Measurements from ENCODE around the gene CRYL1.
A peak's percentile ranks its signal among the peaks of the same experiment; 100 is the strongest.

CRYL1 gene

DNA sequence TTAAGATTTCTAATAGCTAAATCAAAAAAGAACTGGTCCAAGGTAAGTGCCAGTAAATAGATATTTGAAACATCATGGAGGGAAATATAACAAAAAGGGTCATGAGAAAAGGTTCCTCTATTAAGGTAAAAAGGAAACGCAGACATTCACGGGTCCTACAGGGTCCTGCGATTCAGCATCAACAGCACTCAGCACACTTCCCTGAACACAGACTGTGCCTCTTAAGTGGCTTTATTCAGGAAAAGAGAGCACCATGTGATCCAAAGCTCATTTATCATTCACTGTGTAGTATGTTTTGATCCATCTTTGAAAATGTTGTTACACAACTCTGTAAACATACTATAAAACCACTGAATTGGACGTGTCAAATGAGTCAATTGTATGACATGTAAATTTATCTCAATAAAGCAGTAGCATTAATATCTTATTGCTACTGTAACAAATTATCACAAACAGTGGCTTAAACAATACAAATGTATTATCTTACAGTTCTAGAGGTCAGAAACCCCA lies 33.7 kb downstream of the CRYL1 start:
- DNase-seq: no peak

DNA sequence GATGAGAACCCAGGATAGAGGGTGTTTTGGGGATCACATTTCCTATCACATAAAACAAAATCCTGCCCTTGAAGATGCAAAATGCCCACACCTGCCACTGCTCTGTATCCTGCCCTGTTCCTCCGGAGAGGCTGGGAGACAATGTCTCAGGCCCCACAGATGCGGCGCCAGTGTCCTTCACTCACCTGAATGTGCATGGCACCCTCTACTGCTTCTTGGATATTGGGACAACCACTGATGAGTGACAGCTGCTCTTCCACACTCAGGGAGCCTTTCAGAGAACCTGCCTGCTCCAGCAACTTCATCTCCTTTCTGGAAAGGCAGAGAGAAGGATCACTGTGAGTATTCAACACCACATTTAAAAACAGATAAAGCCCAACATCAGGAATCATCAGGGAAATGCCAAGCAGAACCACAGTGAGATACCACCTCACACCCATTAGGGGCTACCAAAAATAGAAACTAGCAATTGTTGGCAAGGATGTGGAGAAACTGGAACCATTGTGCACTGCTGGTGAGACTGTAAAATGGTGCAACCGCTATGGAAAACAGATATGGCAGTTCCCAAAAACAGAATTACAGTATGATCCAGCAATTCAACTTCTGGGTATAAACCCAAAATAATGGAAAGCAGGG lies 36.4 kb downstream of the CRYL1 start:
- no peak for DNase-seq

DNA sequence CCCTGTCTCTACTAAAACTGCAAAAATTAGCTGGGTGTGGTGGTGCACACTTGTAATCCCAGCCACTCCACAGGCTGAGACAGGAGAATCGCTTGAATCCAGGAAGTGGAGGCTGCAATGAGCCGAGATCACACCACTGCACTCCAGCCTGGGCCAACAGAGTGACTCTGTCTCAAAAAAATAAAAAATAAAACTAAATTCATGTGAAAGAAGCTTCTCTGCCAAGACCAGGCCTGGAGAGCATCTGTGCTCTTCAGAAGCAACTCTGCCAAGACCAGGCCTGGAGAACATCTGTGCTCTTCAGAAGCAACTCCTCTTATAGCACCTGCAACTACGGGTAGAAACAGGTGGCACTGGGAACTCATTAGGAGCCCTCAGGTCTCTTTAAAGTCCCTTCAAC lies 37.7 kb downstream of the CRYL1 start:
- no peak for DNase-seq

DNA sequence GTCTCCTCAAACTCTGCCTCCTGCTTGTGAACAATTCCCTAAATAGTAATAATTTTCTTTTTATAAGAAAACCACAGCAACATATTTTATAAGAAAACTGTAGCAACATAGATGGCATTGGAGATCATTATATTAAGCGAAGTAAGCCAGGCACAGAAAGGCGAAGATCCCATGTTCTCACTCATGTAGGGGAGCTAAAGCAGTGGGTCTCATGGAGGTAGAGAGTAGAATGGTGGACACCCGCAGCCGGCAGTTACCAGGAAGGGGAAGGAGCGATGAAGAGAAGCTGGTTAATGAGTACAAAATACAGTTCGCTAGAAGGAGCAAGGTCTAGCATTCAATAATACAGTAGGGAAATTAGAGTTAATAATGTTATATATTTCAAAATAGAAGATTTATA lies 42.9 kb downstream of the CRYL1 start:
- no peak for DNase-seq

DNA sequence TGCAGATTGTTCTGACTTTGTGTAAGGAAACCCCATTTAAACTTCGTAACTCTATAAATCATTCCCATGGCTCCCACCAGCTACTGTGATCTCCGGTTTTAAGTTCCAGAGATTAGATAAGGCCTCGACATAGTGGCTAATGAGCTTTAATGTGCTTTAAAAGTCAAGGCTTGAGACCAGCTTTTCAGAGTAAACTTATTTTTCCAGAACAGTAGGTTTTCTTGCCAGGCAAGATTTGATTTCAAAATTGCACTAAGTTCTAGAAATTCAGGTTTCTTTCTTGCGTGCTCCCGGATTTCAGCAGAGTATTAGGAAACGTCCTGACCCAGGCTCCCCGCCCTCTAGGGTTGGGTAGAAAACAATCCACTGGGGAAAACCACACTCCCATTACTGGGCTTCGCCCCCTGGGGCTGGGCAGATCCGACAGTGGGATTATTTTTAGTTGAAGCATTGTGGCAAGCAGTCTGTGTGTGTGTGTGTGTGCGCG lies 43.3 kb downstream of the CRYL1 start:
- no peak for DNase-seq

DNA sequence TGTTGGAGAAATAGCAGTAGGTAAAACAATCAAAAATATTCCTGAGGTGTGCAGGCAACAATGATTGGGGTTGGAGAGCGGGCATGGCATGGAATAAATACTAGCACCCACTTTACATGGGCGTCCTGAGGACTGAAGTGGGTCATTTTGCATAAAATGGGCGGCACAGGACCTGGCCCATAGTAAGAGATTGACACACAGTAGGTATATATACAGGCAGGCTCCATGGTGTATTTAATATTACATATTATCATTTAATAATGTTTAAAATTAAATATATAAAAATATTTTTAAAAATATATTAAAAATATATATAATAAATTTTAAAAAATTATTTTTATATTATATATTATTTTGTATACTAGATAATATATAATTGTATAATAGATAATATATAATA lies 48.3 kb downstream of the CRYL1 start:
- DNase-seq: no peak

DNA sequence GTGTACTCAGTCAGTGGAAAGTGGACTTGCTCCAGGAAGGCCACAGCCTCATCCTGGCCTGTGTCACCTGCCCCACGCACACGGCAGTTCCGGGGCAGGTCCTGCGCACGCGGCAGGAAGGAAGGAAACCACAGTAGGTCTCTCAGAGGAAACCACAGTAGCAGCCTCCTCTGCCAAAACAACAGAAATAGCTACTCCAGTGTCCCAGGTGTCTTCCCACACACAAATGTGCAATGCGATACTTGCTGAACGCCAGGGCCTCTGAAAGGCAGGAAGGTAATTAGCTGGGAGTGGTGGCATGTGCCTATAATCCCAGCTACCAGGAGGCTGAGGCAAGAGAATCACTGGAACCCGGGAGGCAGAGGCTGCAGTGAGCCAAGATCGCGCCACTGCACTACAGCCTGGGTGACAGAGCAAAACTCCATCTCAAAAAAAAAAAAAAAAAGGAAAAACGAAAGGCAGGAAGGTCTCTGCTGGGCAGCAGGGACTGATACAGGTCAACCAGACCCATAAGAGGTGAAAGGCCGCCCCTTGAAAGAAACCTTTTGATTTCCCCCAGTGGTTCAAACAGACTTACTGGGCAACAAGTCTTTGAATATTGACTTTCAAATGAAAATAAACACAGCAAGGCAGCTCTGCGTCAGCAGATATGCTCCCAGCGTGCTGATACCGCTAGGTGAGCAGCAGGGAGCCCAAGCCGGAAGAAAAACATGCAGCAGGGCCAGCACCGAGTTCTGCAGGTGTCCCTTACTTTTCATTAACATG lies 49.5 kb downstream of the CRYL1 start:
- peak; percentile 46 for DNase-seq

DNA sequence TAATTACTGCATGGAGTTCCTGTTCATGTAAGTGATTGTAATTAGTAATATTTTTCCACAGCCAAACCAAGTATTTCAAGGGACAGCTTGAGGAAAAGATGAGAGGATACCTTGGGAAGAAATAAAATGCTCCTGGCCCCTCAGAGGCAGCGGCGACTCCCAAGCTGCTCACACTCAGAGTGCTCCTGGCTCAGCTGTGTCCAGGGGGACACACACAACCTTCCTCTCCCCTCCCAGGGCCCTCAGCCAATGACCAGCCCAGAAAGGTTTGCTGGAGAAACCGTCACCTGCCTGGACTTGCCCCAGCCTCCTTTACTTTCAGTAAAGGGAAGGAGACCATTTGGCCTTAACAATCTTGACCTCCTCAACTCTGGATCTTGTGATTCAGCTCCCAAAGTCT lies 51.1 kb downstream of the CRYL1 start:
- DNase-seq: no peak

DNA sequence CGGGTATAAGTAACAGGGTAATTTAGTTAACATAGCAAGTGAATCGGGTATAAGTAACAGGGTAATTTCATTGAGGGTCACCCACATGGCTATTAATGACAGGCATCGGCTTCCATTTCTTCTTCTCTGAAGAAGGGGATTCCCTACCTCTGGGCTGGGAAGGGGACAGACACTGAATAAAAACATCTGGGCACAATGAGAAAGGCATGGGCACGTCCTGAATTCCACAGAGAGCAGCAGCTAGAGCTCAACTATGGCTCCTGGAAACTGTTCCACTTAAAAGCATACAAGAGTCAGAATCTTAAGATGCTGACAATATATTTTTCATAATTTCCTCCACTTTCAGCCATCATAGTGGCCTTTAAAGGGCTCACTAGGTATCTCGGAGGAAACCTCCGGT lies 51.8 kb downstream of the CRYL1 start:
- no peak for DNase-seq

DNA sequence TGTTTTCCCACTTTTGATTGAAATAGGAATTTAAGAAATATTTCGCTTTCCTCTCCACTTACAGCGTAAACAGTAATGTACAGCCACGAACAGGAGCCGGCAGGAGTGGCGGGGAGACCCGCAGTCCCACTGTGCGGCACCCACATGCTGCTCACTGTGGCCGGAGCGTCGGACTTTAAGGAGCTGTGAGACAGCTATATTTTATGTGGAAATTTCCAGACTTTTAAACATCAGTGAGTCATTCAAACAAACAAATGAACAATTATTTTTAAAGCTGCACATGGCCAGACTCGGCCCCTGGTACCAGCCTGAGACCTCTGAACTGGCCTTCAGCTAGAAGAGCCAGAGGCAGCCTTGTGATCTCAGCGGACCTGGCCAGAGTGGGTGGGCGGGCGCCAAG lies 52.5 kb downstream of the CRYL1 start:
- no peak for DNase-seq

DNA sequence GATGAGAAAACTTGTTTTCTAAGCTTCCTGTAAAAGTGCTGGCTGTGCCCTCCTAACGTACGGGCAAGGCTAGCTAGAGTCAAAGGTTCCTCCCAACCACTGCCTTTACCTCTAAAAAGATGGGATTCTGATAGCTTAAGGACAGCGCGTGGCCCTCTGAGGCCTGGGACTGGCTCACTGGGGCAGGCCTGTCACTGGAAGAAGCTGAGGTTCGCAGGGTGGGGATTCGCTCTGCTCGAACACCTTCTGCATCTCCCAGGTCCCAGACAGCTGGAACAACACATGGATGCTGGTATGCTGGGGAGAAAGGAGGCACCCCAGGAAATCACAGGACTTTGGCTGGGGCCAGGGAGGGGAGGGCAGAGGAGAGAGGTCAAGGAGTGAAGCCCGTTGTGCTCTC lies 53.1 kb downstream of the CRYL1 start:
- no peak for DNase-seq

DNA sequence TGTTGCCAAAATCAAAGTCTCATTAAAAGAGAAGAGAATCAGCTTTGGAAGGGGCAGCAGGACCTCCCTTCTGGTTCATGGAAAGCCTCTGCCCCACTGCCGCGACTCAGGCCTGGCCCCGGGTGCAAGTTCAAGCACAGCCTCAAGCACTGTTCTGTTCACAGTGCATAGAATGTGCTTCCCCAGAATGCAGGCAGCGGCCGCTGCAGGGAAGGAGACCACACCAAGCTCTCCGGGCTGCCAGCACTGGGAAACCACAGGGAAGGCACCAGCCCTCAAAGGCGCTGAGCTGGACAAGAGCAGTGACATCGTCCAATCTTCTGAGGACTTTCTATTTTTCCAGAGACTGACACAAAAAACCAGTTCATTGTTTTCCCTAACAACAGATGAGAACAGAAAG lies 55.5 kb downstream of the CRYL1 start:
- no peak for DNase-seq

DNA sequence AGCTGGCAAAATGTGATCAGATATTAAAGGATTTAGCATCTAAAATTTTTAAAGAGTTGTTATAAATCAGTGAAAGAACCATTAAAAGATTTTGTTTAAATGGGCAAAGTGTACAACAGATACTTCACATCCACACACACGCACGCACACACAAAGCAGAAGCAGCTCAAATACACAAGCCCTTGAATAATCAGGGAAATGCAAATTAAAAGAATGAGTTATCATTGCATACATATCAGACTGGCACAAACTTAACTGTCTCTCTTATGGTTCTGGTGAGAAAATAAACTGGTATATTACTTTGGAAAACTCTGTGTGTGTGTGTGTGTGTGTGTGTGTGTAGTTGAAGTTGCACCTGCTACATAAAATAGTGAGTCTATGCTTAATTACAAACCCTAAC lies 59.3 kb downstream of the CRYL1 start:
- DNase-seq: no peak

DNA sequence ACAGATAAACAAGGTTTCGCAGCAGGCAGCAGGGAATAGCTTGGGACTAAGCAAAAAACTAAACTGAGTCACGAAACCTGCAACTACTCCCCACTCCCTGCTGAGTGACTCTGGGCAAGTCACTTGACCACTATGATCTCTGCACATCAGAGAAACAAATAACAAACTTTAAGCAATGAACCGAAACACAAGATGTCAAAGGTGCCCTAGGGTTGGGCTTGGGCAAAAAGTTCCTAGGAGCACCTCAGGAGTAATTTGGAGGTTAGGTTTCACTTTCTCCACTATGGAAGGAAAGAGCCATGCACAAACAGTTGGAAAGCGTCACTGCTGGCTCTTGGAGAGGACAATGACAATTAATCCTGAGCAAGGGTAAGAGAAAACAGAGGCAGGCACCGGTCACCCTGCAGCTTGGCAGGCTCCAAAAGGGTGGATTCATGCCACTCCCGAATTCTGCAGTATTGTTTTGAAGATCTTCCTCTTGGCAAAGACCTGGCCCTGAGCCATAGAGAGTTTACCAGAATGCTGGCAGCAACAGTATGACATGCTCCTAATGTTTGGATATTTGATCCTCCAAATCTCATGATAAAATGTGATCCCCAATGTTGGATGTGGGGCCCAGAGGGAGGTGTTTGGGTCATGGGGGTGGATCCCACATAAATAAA lies 60.3 kb downstream of the CRYL1 start:
- no peak for DNase-seq

DNA sequence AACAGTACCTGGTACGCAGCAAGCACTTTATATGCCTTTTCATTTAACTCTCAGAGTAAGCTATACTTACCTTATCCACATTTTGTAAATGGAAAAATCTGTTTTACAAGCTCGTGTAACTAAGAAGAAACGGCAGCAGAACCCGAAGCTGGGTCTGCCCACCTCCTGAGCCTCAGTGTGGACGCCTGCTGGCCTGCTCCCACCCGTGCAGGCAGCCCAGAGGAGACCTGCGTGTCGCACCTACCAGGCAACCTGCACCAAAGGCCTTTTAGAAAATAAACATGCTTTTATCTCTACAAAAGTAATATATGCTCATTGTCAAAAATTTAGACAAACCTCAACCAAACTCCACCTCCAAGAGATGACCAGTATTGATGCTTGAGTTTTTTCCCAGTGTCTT lies 62.7 kb downstream of the CRYL1 start:
- DNase-seq: no peak

DNA sequence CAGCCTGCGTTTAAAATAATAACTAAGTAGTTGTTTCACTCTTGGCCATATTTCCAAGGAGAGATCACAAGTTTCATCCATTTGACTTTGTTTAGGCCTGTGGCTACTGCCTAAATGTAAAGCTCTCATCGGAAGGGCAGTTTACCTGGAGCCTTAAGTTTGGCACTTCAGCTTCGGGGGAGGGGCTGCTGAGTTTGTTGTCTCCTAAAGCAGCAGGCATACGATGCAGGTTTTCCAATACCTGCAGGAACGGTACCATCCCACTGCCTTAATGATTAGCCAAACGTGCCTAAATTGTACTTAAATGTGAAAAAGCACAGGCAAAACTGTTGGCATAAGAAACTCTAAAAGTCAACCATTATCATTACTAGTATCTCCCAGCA lies 63.1 kb downstream of the CRYL1 start:
- DNase-seq: no peak

DNA sequence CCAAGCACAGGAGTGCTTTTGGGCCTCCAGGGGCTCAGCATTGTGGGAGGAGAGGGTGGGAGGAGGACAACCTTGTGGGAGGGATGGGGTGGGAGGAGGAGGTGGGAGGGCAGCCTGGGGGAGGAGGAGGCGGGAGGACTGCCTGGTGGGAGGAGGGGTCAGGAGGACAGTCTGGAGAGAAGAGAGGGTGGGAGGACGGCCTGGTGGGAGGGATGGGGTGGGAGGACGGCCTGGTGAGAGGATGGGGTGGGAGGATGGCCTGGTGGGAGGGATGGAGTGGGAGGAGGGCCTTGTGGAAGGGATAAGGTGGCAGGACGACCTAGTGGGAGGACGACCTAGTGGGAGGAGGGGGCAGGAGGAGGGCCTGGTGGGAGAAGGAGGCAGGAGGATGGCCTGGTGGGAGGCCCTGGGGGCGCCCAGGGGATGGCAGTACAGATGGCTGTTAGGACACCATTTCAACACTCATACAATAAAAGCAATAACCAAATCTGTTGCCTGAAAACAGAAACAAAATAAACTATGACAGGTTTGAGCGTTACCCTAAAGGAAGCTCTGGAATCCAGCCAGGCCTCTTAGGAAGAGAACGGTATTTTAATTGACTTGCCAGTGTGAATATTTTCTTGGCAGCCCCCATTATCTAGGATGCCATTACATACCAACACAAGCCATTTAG lies 63.7 kb downstream of the CRYL1 start:
- DNase-seq: no peak

DNA sequence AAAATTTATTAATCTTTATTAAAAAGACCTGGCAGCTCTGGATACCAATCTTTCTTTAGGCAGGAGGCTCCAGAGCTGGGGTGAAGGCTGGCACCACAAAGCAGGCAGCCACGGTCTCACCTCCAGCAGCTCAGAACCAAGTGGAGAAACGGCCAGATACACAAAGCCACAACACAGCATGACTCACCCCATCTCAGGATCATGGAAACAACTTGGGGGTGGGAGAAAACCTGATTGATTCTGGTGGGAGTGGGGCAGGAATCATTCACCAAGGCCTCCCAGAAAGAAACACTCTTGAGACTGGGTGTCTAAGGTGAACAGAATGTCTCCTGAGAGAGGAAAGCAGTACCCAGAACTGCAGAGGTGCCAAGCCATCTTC lies 64.2 kb downstream of the CRYL1 start:
- no peak for DNase-seq

DNA sequence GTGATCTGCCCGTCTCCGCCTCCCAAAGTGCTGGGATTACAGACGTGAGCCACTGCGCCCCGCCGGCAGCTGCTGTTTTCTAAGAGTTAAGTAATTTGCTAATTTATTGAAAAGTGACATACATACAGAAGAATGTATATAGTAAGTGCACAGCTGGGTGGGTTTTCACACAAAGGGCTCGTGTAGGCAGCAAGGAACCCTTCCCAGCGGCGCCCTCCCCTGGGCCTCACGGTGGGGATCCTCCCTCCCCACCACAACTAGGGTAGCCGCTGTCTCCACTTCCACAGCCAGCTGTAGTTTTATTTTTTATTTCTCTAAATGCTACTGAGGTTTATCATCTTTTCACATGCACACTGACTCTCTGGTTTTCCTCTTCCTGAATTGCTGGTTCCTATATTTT lies 64.9 kb downstream of the CRYL1 start:
- no peak for DNase-seq

DNA sequence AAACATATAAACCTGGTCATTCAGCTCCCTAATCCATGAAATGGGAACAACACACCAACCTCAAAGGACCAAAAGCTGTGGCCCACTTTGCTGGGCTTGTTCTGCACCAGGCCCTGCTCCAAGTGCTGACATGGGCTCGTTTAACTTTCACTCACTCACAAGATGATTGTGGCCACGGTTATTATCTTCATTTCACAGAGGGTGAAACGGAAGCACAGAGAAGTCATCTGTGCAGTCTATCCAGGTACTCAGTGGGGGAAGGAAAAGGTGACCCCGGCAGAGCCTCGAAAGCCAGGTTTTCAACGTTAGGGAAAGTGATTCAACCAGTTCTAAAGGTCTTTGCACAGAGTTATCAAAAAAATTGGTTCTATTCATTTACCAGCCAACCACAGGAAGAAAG lies 68.0 kb downstream of the CRYL1 start:
- no peak for DNase-seq

DNA sequence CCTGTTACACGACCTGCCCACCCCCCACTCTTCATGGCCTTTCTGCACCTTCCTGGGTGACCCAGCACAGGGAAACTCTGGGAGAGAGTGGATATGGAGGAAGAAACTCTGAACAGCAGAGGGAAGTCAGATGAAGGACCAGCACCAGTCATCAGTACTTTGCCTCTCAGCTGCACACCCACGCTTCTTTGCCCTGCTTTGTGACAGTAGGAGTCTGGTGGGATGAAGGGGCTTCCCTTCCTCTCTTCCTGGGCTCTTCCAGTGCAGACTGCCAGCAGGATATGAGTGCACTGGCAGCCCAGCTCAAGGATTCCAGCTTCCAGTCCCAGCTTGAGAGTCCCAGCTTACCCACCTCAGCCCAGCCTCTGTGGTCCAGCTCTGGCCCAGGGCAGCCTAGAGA lies 68.9 kb downstream of the CRYL1 start:
- DNase-seq: no peak

DNA sequence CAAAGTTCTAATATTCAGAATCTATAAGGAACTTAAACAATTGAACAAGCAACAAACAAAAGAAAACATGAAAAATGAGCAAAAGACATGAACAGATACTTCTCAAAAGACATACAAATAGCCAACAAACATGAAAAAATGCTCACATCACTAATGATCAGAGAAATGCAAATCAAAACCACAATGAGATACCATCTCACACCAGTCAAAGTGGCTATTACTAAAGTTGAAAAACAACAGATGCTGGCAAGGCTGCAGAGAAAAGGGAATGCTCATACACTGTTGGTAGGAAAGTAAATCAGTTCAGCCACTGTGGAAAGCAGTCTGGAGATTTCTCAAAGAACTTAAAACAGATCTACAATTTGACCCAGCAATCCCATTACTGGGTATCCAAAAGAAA lies 74.3 kb downstream of the CRYL1 start:
- no peak for DNase-seq

DNA sequence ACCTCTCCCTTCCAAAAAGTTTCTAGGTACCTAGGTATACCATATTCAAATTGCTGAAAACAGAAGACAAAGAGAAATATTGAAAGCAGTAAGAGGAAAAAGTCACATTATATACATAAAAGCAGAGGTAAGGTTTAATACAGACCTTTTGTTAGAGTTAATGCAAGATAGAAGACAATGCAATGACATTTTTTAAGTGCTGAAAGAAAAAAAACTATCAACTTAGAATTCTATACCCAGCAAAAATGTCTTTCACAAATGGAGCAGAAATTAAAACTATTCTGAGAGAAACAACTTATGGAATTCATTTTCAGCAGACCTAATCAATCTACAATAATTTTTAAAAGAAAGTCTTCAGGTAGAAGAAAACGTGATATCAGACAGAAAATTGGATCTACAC lies 77.2 kb downstream of the CRYL1 start:
- DNase-seq: no peak

DNA sequence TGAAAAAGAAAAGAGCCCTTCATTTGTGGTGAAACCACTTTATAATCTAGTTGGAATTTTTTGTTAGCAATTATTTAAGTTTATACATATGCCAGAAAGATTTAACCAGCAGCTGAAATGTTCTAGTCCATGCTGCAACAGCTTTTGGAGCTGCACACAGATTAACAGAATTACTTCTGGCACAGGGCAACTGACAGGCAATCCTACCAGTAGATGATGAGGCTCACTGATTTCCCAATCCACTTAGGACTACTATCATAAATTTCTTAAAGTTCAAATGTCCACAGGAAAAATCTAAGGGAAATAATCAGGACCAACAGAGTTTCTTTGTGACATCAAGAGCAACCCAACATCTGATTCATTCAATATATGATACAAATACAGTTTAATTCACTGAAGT lies 78.8 kb downstream of the CRYL1 start:
- no peak for DNase-seq
